ENCODE results near the gene LSG1.
A peak's percentile ranks its signal among the peaks of the same experiment; 100 is the strongest.
"Not testable (repeated sequence)": the region's sequence is repeated elsewhere in the genome, so short reads cannot be mapped to it uniquely, and the experiment has no call there.

Gene LSG1

GRCh38 chr3:194640829-194641228 lies 31.2 kb downstream of the LSG1 start:
- Mint-ChIP-seq H3K36me3 (peaks cover 22% of the 10 kb centered on the region), H3K4me3 (no peak overlapping the region), H3K27ac (no peak overlapping the region), H3K27me3 (no peaks in the 10 kb centered on the region), H3K4me1 (peaks cover 17% of the 10 kb centered on the region), H3K9me3 (no peaks in the 10 kb centered on the region)

- Mint-ChIP-seq H3K27me3 (no peaks in the 10 kb centered on the region), H3K4me1 (peaks cover 17% of the 10 kb centered on the region), H3K4me3 (no peak overlapping the region), H3K36me3 (peaks cover 13% of the 10 kb centered on the region), H3K9me3 (no peaks in the 10 kb centered on the region), H3K27ac (no peak overlapping the region)
Measured at GRCh38 chr3:194638991-194639605, 32.9 kb downstream of the LSG1 start.

- peaks cover 22% of the 10 kb centered on the region for H3K4me1 Mint-ChIP-seq
- H3K27ac Mint-ChIP-seq, result peak overlapping the region; percentile 9
- H3K27me3 Mint-ChIP-seq, result no peaks in the 10 kb centered on the region
- H3K9me3 Mint-ChIP-seq, result no peaks in the 10 kb centered on the region
- no peak overlapping the region for H3K4me3 Mint-ChIP-seq
- peaks cover 11% of the 10 kb centered on the region for H3K36me3 Mint-ChIP-seq
Measured at GRCh38 chr3:194637541-194638400, 34.2 kb downstream of the LSG1 start.

- Mint-ChIP-seq H3K4me3 (no peak overlapping the region), H3K27ac (no peak overlapping the region), H3K36me3 (peaks cover 8% of the 10 kb centered on the region), H3K4me1 (peaks cover 18% of the 10 kb centered on the region), H3K9me3 (no peaks in the 10 kb centered on the region), H3K27me3 (no peaks in the 10 kb centered on the region)
Measured at GRCh38 chr3:194637066-194637465, 34.9 kb downstream of the LSG1 start.

- H3K4me1 Mint-ChIP-seq, result peaks cover 4% of the 10 kb centered on the region
- no peaks in the 10 kb centered on the region for H3K36me3 Mint-ChIP-seq
- H3K4me3 Mint-ChIP-seq, result peak within 1 kb of the TSS; percentile 83
- peak within 1 kb of the TSS; percentile 23 for H3K27ac Mint-ChIP-seq
- H3K27me3 Mint-ChIP-seq, result no peaks in the 10 kb centered on the region
- H3K9me3 Mint-ChIP-seq, result no peaks in the 10 kb centered on the region
Measured at GRCh38 chr3:194633349-194634004, 38.5 kb downstream of the LSG1 start, which contains the start of gene TMEM44. TMEM44 (minus strand) TSS chr3:194633419; CDS start chr3:194633215, 204 bp downstream.

GRCh38 chr3:194632809-194633348 lies 39.1 kb downstream of the LSG1 start:
- no peak overlapping the region for H3K27ac Mint-ChIP-seq
- peak overlapping the region; percentile 76 for H3K4me3 Mint-ChIP-seq
- no peaks in the 10 kb centered on the region for H3K9me3 Mint-ChIP-seq
- no peaks in the 10 kb centered on the region for H3K27me3 Mint-ChIP-seq
- H3K4me1 Mint-ChIP-seq, result peaks cover 4% of the 10 kb centered on the region
- no peaks in the 10 kb centered on the region for H3K36me3 Mint-ChIP-seq

GRCh38 chr3:194632226-194632808 lies 39.7 kb downstream of the LSG1 start:
- Mint-ChIP-seq H3K4me1 (peaks cover 4% of the 10 kb centered on the region), H3K27ac (no peak overlapping the region), H3K36me3 (no peaks in the 10 kb centered on the region), H3K27me3 (no peaks in the 10 kb centered on the region), H3K4me3 (peak overlapping the region; percentile 76), H3K9me3 (no peaks in the 10 kb centered on the region)

GRCh38 chr3:194631696-194632095 lies 40.3 kb downstream of the LSG1 start:
- Mint-ChIP-seq H3K27ac (no peak overlapping the region), H3K4me1 (peaks cover 4% of the 10 kb centered on the region), H3K27me3 (no peaks in the 10 kb centered on the region), H3K4me3 (peak overlapping the region; percentile 70), H3K36me3 (no peaks in the 10 kb centered on the region), H3K9me3 (no peaks in the 10 kb centered on the region)

- not testable (repeated sequence) for H3K9me3 Mint-ChIP-seq, H3K27me3 Mint-ChIP-seq, H3K36me3 Mint-ChIP-seq, H3K27ac Mint-ChIP-seq, H3K4me3 Mint-ChIP-seq, H3K4me1 Mint-ChIP-seq
Measured at GRCh38 chr3:194630681-194631080, 41.3 kb downstream of the LSG1 start.

GRCh38 chr3:194624956-194625355 lies 47.0 kb downstream of the LSG1 start:
- Mint-ChIP-seq H3K27ac (no peak overlapping the region), H3K4me1 (no peaks in the 10 kb centered on the region), H3K27me3 (no peaks in the 10 kb centered on the region), H3K9me3 (no peaks in the 10 kb centered on the region), H3K36me3 (no peaks in the 10 kb centered on the region), H3K4me3 (no peak overlapping the region)

- Mint-ChIP-seq H3K27ac (no peak overlapping the region), H3K27me3 (no peaks in the 10 kb centered on the region), H3K9me3 (no peaks in the 10 kb centered on the region), H3K4me1 (no peaks in the 10 kb centered on the region), H3K4me3 (no peak overlapping the region), H3K36me3 (no peaks in the 10 kb centered on the region)
Measured at GRCh38 chr3:194623449-194624290, 48.3 kb downstream of the LSG1 start.

- H3K27ac Mint-ChIP-seq, result no peak overlapping the region
- no peak overlapping the region for H3K4me3 Mint-ChIP-seq
- no peaks in the 10 kb centered on the region for H3K4me1 Mint-ChIP-seq
- no peaks in the 10 kb centered on the region for H3K27me3 Mint-ChIP-seq
- no peaks in the 10 kb centered on the region for H3K9me3 Mint-ChIP-seq
- H3K36me3 Mint-ChIP-seq, result no peaks in the 10 kb centered on the region
Measured at GRCh38 chr3:194622621-194623340, 49.2 kb downstream of the LSG1 start.

GRCh38 chr3:194621947-194622346 lies 50.0 kb downstream of the LSG1 start:
- Mint-ChIP-seq H3K27me3 (no peaks in the 10 kb centered on the region), H3K4me3 (no peak overlapping the region), H3K4me1 (no peaks in the 10 kb centered on the region), H3K27ac (no peak overlapping the region), H3K9me3 (no peaks in the 10 kb centered on the region), H3K36me3 (no peaks in the 10 kb centered on the region)

GRCh38 chr3:194620196-194620595 lies 51.8 kb downstream of the LSG1 start:
- Mint-ChIP-seq H3K4me3 (no peak overlapping the region), H3K4me1 (no peaks in the 10 kb centered on the region), H3K27ac (no peak overlapping the region), H3K9me3 (no peaks in the 10 kb centered on the region), H3K27me3 (no peaks in the 10 kb centered on the region), H3K36me3 (no peaks in the 10 kb centered on the region)
